ENCODE data around the gene LRCH1.
"Not testable (repeated sequence)": the region's sequence is repeated elsewhere in the genome, so short reads cannot be mapped to it uniquely, and the experiment has no call there.

DNA sequence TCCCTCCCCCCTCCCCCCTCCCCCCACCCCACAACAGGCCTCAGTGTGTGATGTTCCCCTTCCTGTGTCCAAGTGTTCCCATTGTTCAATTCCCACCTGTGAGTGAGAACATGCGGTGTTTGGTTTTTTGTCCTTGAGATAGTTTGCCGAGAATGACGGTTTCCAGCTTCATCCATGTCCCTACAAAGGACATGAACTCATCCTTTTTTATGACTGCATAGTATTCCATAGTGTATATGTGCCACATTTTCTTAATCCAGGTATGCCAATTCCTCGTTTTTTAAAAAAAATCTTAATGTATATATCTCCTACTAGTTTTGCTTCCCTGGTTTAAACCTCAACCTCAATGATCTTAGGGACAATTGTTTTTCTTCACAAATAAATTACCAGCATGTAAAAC, 217.0 kb downstream of the LRCH1 start:
- not testable (repeated sequence) for TF ChIP-seq DPF2 (CRISPR knock-in tag; IDR thresholded peaks at IDR 0.05; ENCODE audit: borderline replicate concordance, low read depth); ARNT (IDR thresholded peaks at IDR 0.05); ZNF768 (CRISPR knock-in tag; IDR thresholded peaks at IDR 0.05); ZNF275 (CRISPR knock-in tag; IDR thresholded peaks at IDR 0.05; ENCODE audit: borderline replicate concordance); PREB (CRISPR knock-in tag; IDR thresholded peaks at IDR 0.05); ZNF766 (CRISPR knock-in tag; IDR thresholded peaks at IDR 0.05; ENCODE audit: borderline replicate concordance); ZNF274 (CRISPR knock-in tag; IDR thresholded peaks at IDR 0.05)
- TF ChIP-seq, protein P1, sequence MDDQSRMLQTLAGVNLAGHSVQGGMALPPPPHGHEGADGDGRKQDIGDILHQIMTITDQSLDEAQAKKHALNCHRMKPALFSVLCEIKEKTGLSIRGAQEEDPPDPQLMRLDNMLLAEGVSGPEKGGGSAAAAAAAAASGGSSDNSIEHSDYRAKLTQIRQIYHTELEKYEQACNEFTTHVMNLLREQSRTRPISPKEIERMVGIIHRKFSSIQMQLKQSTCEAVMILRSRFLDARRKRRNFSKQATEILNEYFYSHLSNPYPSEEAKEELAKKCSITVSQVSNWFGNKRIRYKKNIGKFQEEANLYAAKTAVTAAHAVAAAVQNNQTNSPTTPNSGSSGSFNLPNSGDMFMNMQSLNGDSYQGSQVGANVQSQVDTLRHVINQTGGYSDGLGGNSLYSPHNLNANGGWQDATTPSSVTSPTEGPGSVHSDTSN (CRISPR knock-in tag; IDR thresholded peaks at IDR 0.05; ENCODE audit: borderline replicate concordance) = not testable (repeated sequence)
- TF ChIP-seq, protein P2, sequence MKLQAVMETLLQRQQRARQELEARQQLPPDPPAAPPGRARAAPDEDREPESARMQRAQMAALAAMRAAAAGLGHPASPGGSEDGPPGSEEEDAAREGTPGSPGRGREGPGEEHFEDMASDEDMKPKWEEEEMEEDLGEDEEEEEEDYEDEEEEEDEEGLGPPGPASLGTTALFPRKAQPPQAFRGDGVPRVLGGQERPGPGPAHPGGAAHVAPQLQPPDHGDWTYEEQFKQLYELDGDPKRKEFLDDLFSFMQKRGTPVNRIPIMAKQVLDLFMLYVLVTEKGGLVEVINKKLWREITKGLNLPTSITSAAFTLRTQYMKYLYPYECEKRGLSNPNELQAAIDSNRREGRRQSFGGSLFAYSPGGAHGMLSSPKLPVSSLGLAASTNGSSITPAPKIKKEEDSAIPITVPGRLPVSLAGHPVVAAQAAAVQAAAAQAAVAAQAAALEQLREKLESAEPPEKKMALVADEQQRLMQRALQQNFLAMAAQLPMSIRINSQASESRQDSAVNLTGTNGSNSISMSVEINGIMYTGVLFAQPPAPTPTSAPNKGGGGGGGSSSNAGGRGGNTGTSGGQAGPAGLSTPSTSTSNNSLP (IDR thresholded peaks at IDR 0.05; ENCODE audit: low read depth, low read length) = not testable (repeated sequence)
- TF ChIP-seq, protein P3, sequence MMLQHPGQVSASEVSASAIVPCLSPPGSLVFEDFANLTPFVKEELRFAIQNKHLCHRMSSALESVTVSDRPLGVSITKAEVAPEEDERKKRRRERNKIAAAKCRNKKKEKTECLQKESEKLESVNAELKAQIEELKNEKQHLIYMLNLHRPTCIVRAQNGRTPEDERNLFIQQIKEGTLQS (CRISPR knock-in tag; IDR thresholded peaks at IDR 0.05) = not testable (repeated sequence)
- TF ChIP-seq, protein P4, sequence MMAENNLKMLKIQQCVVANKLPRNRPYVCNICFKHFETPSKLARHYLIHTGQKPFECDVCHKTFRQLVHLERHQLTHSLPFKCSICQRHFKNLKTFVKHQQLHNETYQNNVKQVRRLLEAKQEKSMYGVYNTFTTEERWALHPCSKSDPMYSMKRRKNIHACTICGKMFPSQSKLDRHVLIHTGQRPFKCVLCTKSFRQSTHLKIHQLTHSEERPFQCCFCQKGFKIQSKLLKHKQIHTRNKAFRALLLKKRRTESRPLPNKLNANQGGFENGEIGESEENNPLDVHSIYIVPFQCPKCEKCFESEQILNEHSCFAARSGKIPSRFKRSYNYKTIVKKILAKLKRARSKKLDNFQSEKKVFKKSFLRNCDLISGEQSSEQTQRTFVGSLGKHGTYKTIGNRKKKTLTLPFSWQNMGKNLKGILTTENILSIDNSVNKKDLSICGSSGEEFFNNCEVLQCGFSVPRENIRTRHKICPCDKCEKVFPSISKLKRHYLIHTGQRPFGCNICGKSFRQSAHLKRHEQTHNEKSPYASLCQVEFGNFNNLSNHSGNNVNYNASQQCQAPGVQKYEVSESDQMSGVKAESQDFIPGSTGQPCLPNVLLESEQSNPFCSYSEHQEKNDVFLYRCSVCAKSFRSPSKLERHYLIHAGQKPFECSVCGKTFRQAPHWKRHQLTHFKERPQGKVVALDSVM (CRISPR knock-in tag; IDR thresholded peaks at IDR 0.05) = not testable (repeated sequence)

Data from HepG2 (cell line).